GM18498 (cell line): ENCODE measurements around the gene ARMC9.
"Not testable (repeated sequence)": the region's sequence is repeated elsewhere in the genome, so short reads cannot be mapped to it uniquely, and the experiment has no call there.

Experiments
- ATAC-seq: cut with Tn5 transposase; IDR thresholded peaks from one replicate; pipeline ENCODE4 v1.9.1; 2021; ENCODE audit warnings: mild to moderate bottlenecking, moderate library complexity; ENCODE audit not compliant: unreplicated experiment

The ARMC9 gene

DNA sequence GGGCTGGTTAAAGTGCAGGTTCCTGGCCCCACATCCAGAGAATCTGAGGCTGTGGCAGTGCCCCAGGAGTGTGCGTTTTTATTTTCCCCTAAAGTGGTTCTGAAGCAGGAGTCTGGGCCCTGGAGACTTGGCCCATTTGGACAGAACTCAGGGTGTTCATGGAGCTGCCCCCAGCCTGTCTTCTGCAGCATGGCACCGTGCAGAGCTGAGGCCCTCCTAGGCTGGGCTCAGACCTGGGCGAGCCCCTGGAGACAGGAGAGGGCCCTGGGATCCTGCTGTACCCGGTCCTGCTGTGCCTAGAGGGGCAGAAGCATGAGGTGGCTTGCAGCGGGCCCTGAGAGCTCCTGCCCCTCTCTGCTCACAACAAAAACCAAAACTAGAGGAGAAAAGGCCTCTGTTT, 138.3 kb downstream of the ARMC9 start:
- no peak for ATAC-seq

DNA sequence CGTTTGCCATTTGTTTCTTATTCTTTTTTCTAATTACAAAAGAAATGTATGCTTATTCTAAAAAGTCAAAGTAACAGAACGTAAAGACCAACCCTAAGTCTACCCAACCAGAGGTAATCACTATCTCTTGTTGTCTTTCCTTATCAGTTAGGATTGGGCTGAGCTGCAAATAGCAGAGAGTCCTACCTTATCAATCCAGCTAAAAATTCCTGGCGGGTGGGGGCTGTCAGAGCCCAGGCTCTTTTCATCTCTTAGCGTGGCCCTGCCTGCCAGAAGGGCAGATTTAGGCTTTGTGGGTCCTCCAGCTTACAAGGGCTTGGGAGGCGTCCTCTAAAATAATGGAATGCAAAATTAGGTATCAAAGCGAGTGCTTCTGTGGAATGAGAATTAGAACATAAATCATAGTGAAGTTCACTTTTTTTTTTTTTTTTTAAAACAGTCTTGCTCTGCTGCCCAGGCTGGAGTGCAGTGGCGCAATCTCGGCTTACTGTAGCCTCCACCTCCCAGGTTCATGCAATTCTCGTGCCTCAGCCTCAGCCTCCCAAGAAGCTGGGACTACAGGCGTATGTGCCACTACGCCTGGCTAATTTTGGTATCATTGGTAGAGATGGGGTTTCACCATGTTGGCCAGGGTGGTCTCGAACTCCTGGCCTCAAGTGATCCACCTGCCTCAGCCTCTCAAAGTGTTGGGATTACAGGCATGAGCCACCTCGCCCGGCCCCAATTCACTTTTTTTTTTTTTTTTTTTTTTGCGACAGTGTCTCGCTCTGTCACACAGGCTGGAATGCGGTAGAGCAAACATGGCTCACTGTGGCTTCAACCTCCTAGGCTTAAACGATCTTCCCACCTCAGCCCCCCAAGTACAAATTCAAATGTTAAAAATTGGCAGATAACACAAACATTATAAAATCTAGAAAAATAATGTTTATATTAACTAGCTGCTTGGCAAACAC, 139.7 kb downstream of the ARMC9 start:
- no peak for ATAC-seq

DNA sequence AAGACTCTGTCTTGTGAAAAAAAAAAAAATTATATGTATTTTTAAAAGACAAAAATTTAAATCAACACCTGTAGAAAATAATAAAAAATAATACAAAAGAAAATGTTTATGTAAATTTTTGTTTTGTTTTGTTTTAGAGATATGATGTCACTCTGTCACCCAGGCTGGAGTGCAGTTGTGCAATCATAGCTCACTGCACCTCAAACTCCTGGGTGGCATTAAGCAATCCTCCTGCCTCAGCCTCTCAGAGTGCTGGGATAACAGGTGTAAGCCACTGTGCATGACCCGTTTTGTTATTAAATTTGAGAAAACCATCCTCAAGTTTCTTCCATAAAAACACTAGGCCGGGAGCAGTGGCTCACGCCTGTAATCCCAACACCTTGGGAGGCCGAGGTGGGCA, 140.9 kb downstream of the ARMC9 start:
- ATAC-seq, result no peak

- no peak for ATAC-seq
These were observed 142.7 kb downstream of the ARMC9 start for GRCh38 chr2:231341100-231341499.

DNA sequence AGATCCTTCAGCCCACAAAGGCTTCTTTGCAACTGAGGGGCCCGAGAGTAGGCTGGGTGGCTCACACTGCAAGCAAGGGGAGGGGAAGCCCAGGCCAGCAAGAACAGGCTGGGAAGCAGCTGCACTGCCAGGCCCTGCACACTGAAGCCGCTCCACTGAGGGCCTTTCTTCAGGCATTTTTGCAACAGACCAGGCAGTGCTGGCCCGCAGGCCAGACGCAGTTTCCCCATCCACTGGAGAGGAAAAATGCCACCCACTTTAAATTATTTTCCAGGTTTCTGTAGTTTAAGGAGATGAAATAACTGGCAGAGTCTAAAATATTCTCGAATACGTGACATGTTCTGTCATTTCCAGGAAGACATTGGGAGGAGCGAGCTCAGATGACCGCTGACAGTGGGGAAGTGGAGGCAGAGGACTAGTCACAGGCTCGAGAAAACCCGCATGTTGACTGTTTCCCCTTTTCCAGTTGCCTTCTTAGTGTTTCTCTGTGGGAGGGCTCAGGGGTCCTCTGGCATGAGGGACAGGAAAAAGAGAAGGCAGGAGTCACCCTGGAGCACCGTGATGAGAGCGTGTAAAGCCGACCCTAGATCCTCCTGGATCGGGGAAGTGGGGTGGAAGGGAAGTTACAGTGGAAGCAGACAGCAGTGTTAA, 143.8 kb downstream of the ARMC9 start:
- no peak for ATAC-seq

GRCh38 chr2:231343006-231343710, 144.7 kb downstream of the ARMC9 start:
- ATAC-seq, result no peak

- ATAC-seq, result no peak
These were observed 145.6 kb downstream of the ARMC9 start for GRCh38 chr2:231343988-231344387.

DNA sequence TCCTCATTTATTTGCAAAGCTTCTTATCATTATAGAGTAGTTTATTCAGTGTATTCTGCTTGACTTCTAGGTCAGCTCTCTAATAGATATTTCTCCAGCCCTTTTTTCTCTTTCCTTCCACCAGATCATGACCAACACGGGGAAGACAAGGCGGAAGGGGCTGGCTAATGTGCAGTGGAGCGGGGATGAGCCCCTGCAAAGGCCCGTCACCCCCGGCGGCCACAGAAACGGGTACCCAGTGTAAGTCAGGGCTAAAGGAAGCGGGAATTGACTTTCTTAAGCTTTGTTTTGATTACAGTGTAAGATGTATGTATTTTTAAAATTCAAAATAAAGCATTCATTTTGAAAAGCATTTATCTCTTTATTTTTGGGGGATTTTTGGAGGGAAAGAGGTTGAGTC, 146.4 kb downstream of the ARMC9 start:
- no peak for ATAC-seq

GRCh38 chr2:231347081-231347480, 148.7 kb downstream of the ARMC9 start:
- ATAC-seq, result no peak

DNA sequence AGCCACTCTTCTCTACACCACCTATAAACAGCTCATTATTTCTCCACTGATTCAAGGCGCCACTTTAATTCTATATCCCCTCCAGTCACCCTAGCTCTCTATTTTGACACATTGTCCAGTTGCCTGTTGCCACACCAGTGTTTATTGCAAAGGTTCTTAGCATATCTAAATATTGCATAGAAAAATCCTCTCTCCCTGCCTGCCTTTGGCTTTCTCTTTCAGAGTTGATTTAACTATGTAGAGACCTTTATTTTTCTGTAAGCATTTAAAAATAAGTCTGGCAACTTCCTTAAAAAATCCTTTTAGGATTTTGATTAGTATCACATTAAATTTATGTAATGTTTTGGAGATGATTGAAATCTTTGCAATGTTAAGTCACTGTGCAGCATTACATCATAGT, 149.2 kb downstream of the ARMC9 start:
- ATAC-seq, result no peak

- no peak for ATAC-seq
These were observed 149.7 kb downstream of the ARMC9 start for GRCh38 chr2:231348173-231348572.

- ATAC-seq, result no peak
These were observed 150.4 kb downstream of the ARMC9 start for GRCh38 chr2:231348704-231349373.

- ATAC-seq, result not testable (repeated sequence)
These were observed 150.9 kb downstream of the ARMC9 start for GRCh38 chr2:231349374-231349735.

GRCh38 chr2:231351648-231352047, 153.2 kb downstream of the ARMC9 start:
- no peak for ATAC-seq

GRCh38 chr2:231353469-231353868, 155.0 kb downstream of the ARMC9 start:
- no peak for ATAC-seq

GRCh38 chr2:231355508-231356465, 157.4 kb downstream of the ARMC9 start:
- ATAC-seq, result no peak

- ATAC-seq, result no peak
These were observed 158.0 kb downstream of the ARMC9 start for GRCh38 chr2:231356466-231356844.

GRCh38 chr2:231357048-231357447, 158.6 kb downstream of the ARMC9 start:
- ATAC-seq, result no peak

- ATAC-seq, result no peak
These were observed 159.5 kb downstream of the ARMC9 start for GRCh38 chr2:231357931-231358330.

DNA sequence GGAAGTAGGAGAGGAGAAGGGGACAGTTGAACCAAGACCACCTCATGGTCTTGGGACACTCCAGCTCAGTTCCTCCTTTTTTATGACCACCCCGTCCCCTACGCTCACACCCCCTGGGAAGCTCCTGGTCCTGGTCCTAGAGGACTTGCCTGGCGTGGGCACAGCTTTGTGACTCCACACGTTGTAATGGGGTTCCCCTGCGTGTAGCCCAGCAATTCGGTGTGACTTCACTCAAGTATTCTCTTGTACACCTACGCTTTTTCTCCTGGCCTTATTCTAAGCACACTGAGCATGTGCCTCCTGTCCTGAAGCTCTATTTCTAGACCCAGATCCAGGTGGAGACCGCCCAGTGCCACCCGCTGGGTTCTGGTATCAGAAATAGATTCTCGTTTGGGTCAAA, 161.0 kb downstream of the ARMC9 start:
- no peak for ATAC-seq
